HK-2 (cell line): ENCODE data around the gene FAM171A1.

ENCODE experiments used
- DNase-seq: peaks from one replicate; pipeline ENCODE4 v3.0.0-alpha.2; 2018; ENCODE audit not compliant: unreplicated experiment

The FAM171A1 gene

GRCh38 chr10:15373199-15373598 is 2.1 kb upstream of the FAM171A1 start:
- no peak for DNase-seq

- DNase-seq: peak; percentile 29
These were observed 755 bp downstream of the FAM171A1 start for GRCh38 chr10:15370212-15370855.

GRCh38 chr10:15369256-15370211 is 1.6 kb downstream of the FAM171A1 start:
- peak; percentile 20 for DNase-seq

GRCh38 chr10:15368101-15368855 is 2.8 kb downstream of the FAM171A1 start:
- DNase-seq: no peak

- no peak for DNase-seq
These were observed 3.6 kb downstream of the FAM171A1 start for GRCh38 chr10:15367296-15368085.

- DNase-seq: no peak
These were observed 5.4 kb downstream of the FAM171A1 start for GRCh38 chr10:15365692-15366091.

- no peak for DNase-seq
These were observed 7.1 kb downstream of the FAM171A1 start for GRCh38 chr10:15364001-15364400.

- peak; percentile 20 for DNase-seq
These were observed 8.1 kb downstream of the FAM171A1 start for GRCh38 chr10:15363031-15363430.

GRCh38 chr10:15361131-15361530 is 10.0 kb downstream of the FAM171A1 start:
- no peak for DNase-seq

GRCh38 chr10:15360566-15360965 is 10.5 kb downstream of the FAM171A1 start:
- no peak for DNase-seq

- no peak for DNase-seq
These were observed 17.5 kb downstream of the FAM171A1 start for GRCh38 chr10:15353471-15354017.

- no peak for DNase-seq
These were observed 18.3 kb downstream of the FAM171A1 start for GRCh38 chr10:15352836-15353235.

- no peak for DNase-seq
These were observed 18.9 kb downstream of the FAM171A1 start for GRCh38 chr10:15352201-15352600.

GRCh38 chr10:15351099-15351820 is 19.8 kb downstream of the FAM171A1 start:
- no peak for DNase-seq

GRCh38 chr10:15349112-15349511 is 22.0 kb downstream of the FAM171A1 start:
- no peak for DNase-seq

- DNase-seq: no peak
These were observed 22.5 kb downstream of the FAM171A1 start for GRCh38 chr10:15348579-15348978.

- no peak for DNase-seq
These were observed 23.9 kb downstream of the FAM171A1 start for GRCh38 chr10:15347150-15347549.

- no peak for DNase-seq
These were observed 24.5 kb downstream of the FAM171A1 start for GRCh38 chr10:15346440-15347141.

- no peak for DNase-seq
These were observed 25.6 kb downstream of the FAM171A1 start for GRCh38 chr10:15345450-15345849.

- DNase-seq: no peak
These were observed 26.2 kb downstream of the FAM171A1 start for GRCh38 chr10:15344876-15345285.
